ENCODE measurements around the gene OPA1. TPM values are rescaled to one million over a fixed set of nuclear protein-coding genes. Genes with fewer than 3 reads are reported as not detected.
A peak's percentile ranks its signal among the peaks of the same experiment; 100 is the strongest.

Gene OPA1
- total RNA-seq, 4 donors from 2014 or later: 45.3 to 78.8 (median 48.7) TPM

DNA sequence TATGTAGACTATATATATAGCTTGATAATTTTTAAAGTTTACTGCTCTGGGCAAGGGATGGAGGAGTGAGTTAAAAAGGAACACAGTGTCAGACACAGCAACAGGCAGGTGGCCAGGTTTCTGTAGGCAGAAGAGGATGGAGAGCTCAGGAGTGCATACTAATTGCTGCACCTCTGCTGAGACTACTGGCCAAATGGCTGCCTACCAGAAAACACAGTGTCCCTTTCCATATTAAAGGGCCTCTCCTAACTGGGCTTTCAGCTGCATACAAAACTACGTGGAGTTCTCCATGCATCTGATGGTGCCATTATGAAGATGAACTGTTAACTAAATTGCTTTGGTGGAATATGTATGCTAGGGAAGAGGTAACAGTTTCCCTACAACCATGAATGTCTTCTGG lies 40.1 kb upstream of the OPA1 start:
- Histone ChIP-seq H3K36me3 (no peaks in the 10 kb centered on the region), H3K4me3 (replicated peaks in 1 of 3) (peak overlapping the region in 2 of 3 donors; percentile 26 to 32), H3K4me1 (peaks cover 20 to 34% of the 10 kb centered on the region in 2 donors), H3K27me3 (no peaks in the 10 kb centered on the region), H3K27ac (peak overlapping the region; percentile 60 to 74 (median 70)), H3K9me3 (no peaks in the 10 kb centered on the region)
- TF ChIP-seq, protein P1, sequence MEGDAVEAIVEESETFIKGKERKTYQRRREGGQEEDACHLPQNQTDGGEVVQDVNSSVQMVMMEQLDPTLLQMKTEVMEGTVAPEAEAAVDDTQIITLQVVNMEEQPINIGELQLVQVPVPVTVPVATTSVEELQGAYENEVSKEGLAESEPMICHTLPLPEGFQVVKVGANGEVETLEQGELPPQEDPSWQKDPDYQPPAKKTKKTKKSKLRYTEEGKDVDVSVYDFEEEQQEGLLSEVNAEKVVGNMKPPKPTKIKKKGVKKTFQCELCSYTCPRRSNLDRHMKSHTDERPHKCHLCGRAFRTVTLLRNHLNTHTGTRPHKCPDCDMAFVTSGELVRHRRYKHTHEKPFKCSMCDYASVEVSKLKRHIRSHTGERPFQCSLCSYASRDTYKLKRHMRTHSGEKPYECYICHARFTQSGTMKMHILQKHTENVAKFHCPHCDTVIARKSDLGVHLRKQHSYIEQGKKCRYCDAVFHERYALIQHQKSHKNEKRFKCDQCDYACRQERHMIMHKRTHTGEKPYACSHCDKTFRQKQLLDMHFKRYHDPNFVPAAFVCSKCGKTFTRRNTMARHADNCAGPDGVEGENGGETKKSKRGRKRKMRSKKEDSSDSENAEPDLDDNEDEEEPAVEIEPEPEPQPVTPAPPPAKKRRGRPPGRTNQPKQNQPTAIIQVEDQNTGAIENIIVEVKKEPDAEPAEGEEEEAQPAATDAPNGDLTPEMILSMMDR (IDR thresholded peaks at IDR 0.05): no peak
- peak in 1 of 2 donors; percentile 62 for TF ChIP-seq POLR2A (IDR thresholded peaks at IDR 0.05)
- intact Hi-C loops (cut with DNase I): no loop called here
- WGBS, 2 donors: 28 to 35% methylated on average over 1 of the region's 1 CpG
- peak; percentile 82 to 85 for DNase-seq

GRCh38 chr3:193553586-193553985 lies 39.4 kb upstream of the OPA1 start:
- Histone ChIP-seq H3K4me1 (peaks cover 16 to 27% of the 10 kb centered on the region in 2 donors), H3K27me3 (no peaks in the 10 kb centered on the region), H3K4me3 (replicated peaks in 1 of 3) (peak overlapping the region in 2 of 3 donors; percentile 26 to 32), H3K27ac (peak overlapping the region; percentile 60 to 74 (median 70)), H3K9me3 (no peaks in the 10 kb centered on the region), H3K36me3 (no peaks in the 10 kb centered on the region)
- no peak for TF ChIP-seq POLR2A (IDR thresholded peaks at IDR 0.05)
- 37 to 40% methylated on average over 1 of the region's 1 CpG for WGBS, 2 donors
- intact Hi-C loops (cut with DNase I): no loop called here
- DNase-seq: no peak

DNA sequence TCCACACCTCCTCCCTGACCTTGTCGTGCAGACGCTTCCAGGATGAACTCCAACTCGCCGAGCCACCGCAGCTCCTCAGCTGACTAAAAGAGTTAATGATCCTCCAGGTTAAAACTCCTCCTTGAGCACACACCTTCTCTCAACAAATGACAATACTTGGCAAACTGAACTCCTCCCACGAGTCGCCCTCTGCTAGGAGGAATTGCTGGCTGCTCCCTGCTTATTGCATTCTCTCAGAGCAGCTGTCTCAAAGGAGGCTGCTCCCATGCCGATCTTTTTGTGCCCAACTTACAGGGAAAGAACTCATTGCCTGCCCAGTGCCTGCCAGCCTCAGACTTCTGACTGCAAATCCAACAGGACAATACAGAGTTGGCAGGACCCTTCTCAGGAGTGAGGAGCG lies 38.2 kb upstream of the OPA1 start, which contains the start of gene ATP13A4:
ATP13A4 (minus strand) TSS at position 85 of the 400 bp plus-strand sequence. CDS start 96 bp downstream, outside the sequence.
- H3K27ac ChIP-seq: peak within 1 kb of the TSS; percentile 60 to 74 (median 70)

DNA sequence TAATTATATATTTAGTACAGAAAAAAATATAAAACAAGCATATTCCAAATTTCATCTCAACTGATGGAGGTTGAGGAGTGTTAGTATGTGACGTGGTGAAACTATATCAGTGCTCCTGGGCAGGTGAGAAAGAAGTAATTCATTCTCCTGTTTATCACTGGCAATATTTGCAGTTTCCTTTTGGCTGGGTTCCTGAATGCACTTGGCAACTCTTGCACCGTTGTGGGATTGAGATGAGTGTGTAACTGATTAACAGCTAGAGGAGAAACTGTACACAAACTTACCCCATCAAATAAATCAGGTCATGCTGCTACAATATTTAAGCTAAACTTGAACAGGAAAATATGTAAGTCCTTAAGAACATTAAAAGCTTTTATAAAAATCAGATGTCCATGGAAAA lies 36.2 kb upstream of the OPA1 start:
- intact Hi-C loops (cut with DNase I): no loop called here
- Histone ChIP-seq H3K27me3 (no peaks in the 10 kb centered on the region), H3K9me3 (no peaks in the 10 kb centered on the region), H3K4me3 (replicated peaks in 1 of 3) (no peak overlapping the region), H3K4me1 (peaks cover 5 to 23% of the 10 kb centered on the region in 2 donors), H3K27ac (no peak overlapping the region), H3K36me3 (no peaks in the 10 kb centered on the region)
- TF ChIP-seq, protein P1 (IDR thresholded peaks at IDR 0.05): no peak
- TF ChIP-seq POLR2A (IDR thresholded peaks at IDR 0.05): no peak
- DNase-seq: peak in 1 of 2 donors; percentile 23
- WGBS, 2 donors: 36 to 38% methylated on average over 2 of the region's 2 CpGs

More for the DNA sequence above, 38.2 kb upstream of the OPA1 start, which contains the start of gene ATP13A4:
- Histone ChIP-seq H3K9me3 (no peaks in the 10 kb centered on the region), H3K4me3 (replicated peaks in 1 of 3) (peak within 1 kb of the TSS; percentile 25 to 32 (median 26)), H3K36me3 (no peaks in the 10 kb centered on the region), H3K4me1 (peaks cover 16 to 26% of the 10 kb centered on the region in 2 donors), H3K27me3 (no peaks in the 10 kb centered on the region)
- DNase-seq: peak; percentile 79
- peak in 1 of 2 donors; percentile 88 for TF ChIP-seq POLR2A (IDR thresholded peaks at IDR 0.05)
- TF ChIP-seq, protein P1 (IDR thresholded peaks at IDR 0.05): no peak
- WGBS, 2 donors: 25 to 27% methylated on average over 9 of the region's 9 CpGs
- intact Hi-C loops (cut with DNase I): no loop called here

- intact Hi-C loops (cut with DNase I): no loop called here
- TF ChIP-seq POLR2A (IDR thresholded peaks at IDR 0.05): no peak
- TF ChIP-seq, protein P1 (IDR thresholded peaks at IDR 0.05): no peak
Observed at GRCh38 chr3:193559100-193559499, 33.9 kb upstream of the OPA1 start.

More at GRCh38 chr3:193559100-193559499, 33.9 kb upstream of the OPA1 start:
- H3K36me3 ChIP-seq: no peaks in the 10 kb centered on the region
- H3K4me3 ChIP-seq (replicated peaks in 1 of 3): no peak overlapping the region
- peaks cover 6 to 17% of the 10 kb centered on the region in 2 donors for H3K4me1 ChIP-seq
- H3K9me3 ChIP-seq: no peaks in the 10 kb centered on the region
- H3K27ac ChIP-seq: no peak overlapping the region
- H3K27me3 ChIP-seq: no peaks in the 10 kb centered on the region
- DNase-seq: no peak

Measured in thyroid gland (tissue), 4 donors.